ENCODE results near the gene C1QC.

Gene C1QC

GRCh38 chr1:22643381-22643780 lies at the start of gene C1QC:
C1QC (plus strand) TSS chr1:22643633; CDS start chr1:22644024, 391 bp downstream.
- no peak for DNase-seq

GRCh38 chr1:22594396-22594795 lies 49.0 kb upstream of the C1QC start:
- no peak for DNase-seq

GRCh38 chr1:22595108-22595507 lies 48.3 kb upstream of the C1QC start:
- DNase-seq = no peak

- no peak for DNase-seq
Observed at GRCh38 chr1:22597301-22597965, 46.0 kb upstream of the C1QC start.

GRCh38 chr1:22597996-22598395 lies 45.4 kb upstream of the C1QC start:
- no peak for DNase-seq

GRCh38 chr1:22598736-22599135 lies 44.7 kb upstream of the C1QC start:
- DNase-seq = no peak

- no peak for DNase-seq
Observed at GRCh38 chr1:22600071-22600816, 43.2 kb upstream of the C1QC start.

GRCh38 chr1:22600817-22601605 lies 42.4 kb upstream of the C1QC start:
- DNase-seq = no peak

GRCh38 chr1:22601610-22602009 lies 41.8 kb upstream of the C1QC start:
- DNase-seq = no peak

- DNase-seq = no peak
Observed at GRCh38 chr1:22602060-22602740, 41.2 kb upstream of the C1QC start.

GRCh38 chr1:22606161-22606560 lies 37.3 kb upstream of the C1QC start:
- DNase-seq = no peak

GRCh38 chr1:22607154-22607553 lies 36.3 kb upstream of the C1QC start:
- no peak for DNase-seq

- no peak for DNase-seq
Observed at GRCh38 chr1:22608361-22608760, 35.1 kb upstream of the C1QC start.

- DNase-seq = peak; percentile 87
Observed at GRCh38 chr1:22609291-22609690, 34.1 kb upstream of the C1QC start.

- no peak for DNase-seq
Observed at GRCh38 chr1:22611530-22611947, 31.9 kb upstream of the C1QC start.

GRCh38 chr1:22612671-22613571 lies 30.5 kb upstream of the C1QC start:
- DNase-seq = peak; percentile 94

- DNase-seq = no peak
Observed at GRCh38 chr1:22613572-22613918, 29.9 kb upstream of the C1QC start.

- DNase-seq = peak; percentile 58
Observed at GRCh38 chr1:22613951-22614350, 29.5 kb upstream of the C1QC start.

GRCh38 chr1:22615886-22616285 lies 27.5 kb upstream of the C1QC start:
- no peak for DNase-seq

GRCh38 chr1:22616571-22616970 lies 26.9 kb upstream of the C1QC start:
- DNase-seq = no peak

GRCh38 chr1:22618056-22618455 lies 25.4 kb upstream of the C1QC start:
- DNase-seq = peak; percentile 66

GRCh38 chr1:22619252-22619651 lies 24.2 kb upstream of the C1QC start:
- DNase-seq = no peak

Measured in NCI-H69 (cell line).